Measurements from ENCODE around the gene BAAT.

GRCh38 chr9:101409079-101409477 is 24.3 kb upstream of the BAAT start:
- no peak for TF ChIP-seq CTCF (IDR thresholded peaks at IDR 0.05; ENCODE audit: low read depth, low read length, poor library complexity, severe bottlenecking)
- no peak for TF ChIP-seq EZH2phosphoT487 (IDR thresholded peaks at IDR 0.05; ENCODE audit: borderline replicate concordance, low read length)

Data from DOHH2 (cell line).